Type B pancreatic cell (in vitro differentiated cells): Measurements from ENCODE around the gene RERE. TPM values are rescaled to one million over a fixed set of nuclear protein-coding genes. Genes with fewer than 3 reads are reported as not detected.

Source experiments
- DNase-seq: peaks from one replicate; pipeline ENCODE4 v3.0.0; 2021; ENCODE audit warnings: mixed read lengths; ENCODE audit not compliant: unreplicated experiment; ENCODE audit errors: extremely low spot score
- H3K27ac Mint-ChIP-seq: 2 replicates; pipeline ENCODE4 v1.8.0; 2021; ENCODE audit warnings: mild to moderate bottlenecking, mixed read lengths
- H3K27me3 Mint-ChIP-seq: 2 replicates; pipeline ENCODE4 v1.8.0; 2021; ENCODE audit warnings: mixed read lengths
- H3K36me3 Mint-ChIP-seq: 2 replicates; pipeline ENCODE4 v1.8.0; 2021; ENCODE audit warnings: mixed read lengths
- H3K4me1 Mint-ChIP-seq: one replicate; pipeline ENCODE4 v1.8.0; 2021; ENCODE audit warnings: mixed read lengths; ENCODE audit not compliant: unreplicated experiment
- H3K4me3 Mint-ChIP-seq: 2 replicates; pipeline ENCODE4 v1.8.0; 2021; ENCODE audit warnings: mild to moderate bottlenecking, mixed read lengths
- H3K9me3 Mint-ChIP-seq: 2 replicates; pipeline ENCODE4 v1.8.0; 2021; ENCODE audit warnings: mixed read lengths
- CTCF ChIP-seq: fragments of 200-600 bp; sonication (generic); conservative IDR thresholded peaks from 2 replicates; pipeline ENCODE4 v1.5.0; 2021; ENCODE audit warnings: antibody characterized with exemption, mild to moderate bottlenecking
- total RNA-seq: library from RNA; stranded (reverse); gene quantifications from 2 replicates; pipeline ENCODE4 v1.2.1, GENCODE V29; 2021; ENCODE audit warnings: low replicate concordance

The RERE gene
- total RNA-seq, 1 donor from 2014 or later, result 141 TPM

- peak; percentile 60 for TF ChIP-seq CTCF
- H3K27me3 Mint-ChIP-seq, result no peaks in the 10 kb centered on the region
- peak overlapping the region; percentile 50 for H3K27ac Mint-ChIP-seq
- H3K4me1 Mint-ChIP-seq, result peaks cover 28% of the 10 kb centered on the region
- peaks cover 15% of the 10 kb centered on the region for H3K36me3 Mint-ChIP-seq
- peak overlapping the region; percentile 22 for H3K4me3 Mint-ChIP-seq
- peaks cover 6% of the 10 kb centered on the region for H3K9me3 Mint-ChIP-seq
- DNase-seq, result no peak
Observed at GRCh38 chr1:8439015-8439702, 378.3 kb downstream of the RERE start.

DNA sequence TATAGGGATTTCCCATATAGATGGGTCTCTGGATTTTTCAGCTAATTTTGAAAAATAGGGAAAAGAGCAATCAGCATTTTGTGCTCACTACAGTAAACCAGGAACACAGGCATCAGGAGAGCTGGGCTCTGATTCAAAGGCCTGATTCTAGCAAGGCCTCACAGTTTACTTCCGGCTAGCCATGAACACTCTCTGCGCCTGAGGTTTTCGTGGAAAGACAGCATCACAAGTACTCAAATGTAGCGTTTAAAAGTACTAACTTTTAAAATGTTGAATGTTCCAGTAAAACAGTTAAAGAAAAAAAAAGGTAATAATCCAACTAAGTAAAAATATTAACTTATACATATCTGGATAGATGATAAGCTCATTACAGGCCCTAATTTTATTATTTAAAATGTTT is 379.0 kb downstream of the RERE start:
- peaks cover 6% of the 10 kb centered on the region for H3K9me3 Mint-ChIP-seq
- H3K36me3 Mint-ChIP-seq, result peaks cover 14% of the 10 kb centered on the region
- H3K4me1 Mint-ChIP-seq, result peaks cover 28% of the 10 kb centered on the region
- peak overlapping the region; percentile 50 for H3K27ac Mint-ChIP-seq
- TF ChIP-seq CTCF, result no peak
- no peak overlapping the region for H3K4me3 Mint-ChIP-seq
- no peaks in the 10 kb centered on the region for H3K27me3 Mint-ChIP-seq
- DNase-seq, result no peak

DNA sequence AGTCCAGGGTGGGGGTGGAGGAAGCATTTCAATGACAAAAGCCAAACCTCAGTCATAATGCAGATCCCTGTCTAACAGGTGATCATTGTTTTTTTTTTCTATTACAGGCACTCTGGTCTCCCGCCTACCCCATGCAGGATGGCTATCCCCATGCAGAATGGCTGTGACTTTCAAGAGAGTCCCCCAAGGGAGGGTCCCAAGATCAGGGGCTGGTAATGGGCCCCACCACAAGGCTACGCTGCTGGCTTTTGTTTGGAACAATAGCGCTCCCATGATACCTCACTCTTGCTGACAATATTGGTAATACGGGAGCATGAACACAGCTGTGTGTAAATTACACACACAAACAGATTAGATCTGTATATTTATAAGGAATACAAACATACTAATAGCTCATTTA is 380.1 kb downstream of the RERE start:
- Mint-ChIP-seq H3K4me1 (peaks cover 28% of the 10 kb centered on the region), H3K4me3 (no peak overlapping the region), H3K36me3 (peaks cover 8% of the 10 kb centered on the region), H3K9me3 (peaks cover under 1% of the 10 kb centered on the region), H3K27me3 (no peaks in the 10 kb centered on the region), H3K27ac (no peak overlapping the region)
- no peak for DNase-seq
- TF ChIP-seq CTCF, result no peak

DNA sequence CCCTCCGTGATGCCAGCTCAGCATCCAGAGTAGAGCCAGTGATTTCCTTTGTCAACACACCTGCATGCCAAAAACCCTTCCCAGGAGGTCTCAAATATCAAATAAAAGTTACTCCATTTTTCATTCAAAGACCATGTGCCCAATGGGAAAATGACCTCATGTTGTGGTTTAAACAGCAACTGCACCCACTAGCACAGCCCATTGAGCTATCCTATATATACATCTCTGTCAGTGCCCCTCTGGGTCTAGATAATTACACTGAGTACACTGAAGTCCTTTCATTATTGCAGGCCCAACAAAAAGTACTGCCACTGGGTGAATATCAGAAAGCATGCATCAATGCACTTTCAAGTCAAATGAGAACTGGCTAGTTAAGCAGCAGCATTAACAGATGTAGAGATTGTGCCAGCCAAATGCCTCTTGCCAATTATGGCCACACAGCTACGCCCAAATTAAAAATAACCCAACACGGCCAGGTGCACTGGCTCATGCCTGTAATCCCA is 381.8 kb downstream of the RERE start:
- Mint-ChIP-seq H3K27me3 (no peaks in the 10 kb centered on the region), H3K36me3 (peaks cover 7% of the 10 kb centered on the region), H3K9me3 (no peaks in the 10 kb centered on the region), H3K27ac (no peak overlapping the region), H3K4me1 (peaks cover 30% of the 10 kb centered on the region), H3K4me3 (no peak overlapping the region)
- TF ChIP-seq CTCF, result no peak
- DNase-seq, result no peak

DNA sequence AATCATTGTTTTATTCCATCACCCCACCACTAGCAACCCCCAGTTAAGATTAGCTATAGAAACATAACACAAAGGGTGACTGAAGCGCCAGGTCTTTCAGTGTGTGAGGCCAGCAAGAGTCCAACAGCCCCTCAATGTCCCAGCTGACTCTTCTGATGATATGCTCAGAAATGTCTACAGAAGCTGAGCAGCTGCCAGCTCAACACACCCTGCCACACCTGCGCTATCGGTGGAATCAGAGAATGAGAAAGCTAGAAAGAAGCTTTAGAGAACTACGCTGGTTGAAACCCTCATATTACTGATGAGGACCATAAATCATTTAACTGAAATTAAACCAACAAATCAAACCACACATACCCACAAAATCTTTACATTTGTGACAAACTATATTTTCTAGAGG is 383.3 kb downstream of the RERE start:
- H3K27me3 Mint-ChIP-seq, result no peaks in the 10 kb centered on the region
- peaks cover 20% of the 10 kb centered on the region for H3K4me1 Mint-ChIP-seq
- no peak for TF ChIP-seq CTCF
- no peak overlapping the region for H3K4me3 Mint-ChIP-seq
- DNase-seq, result no peak
- no peak overlapping the region for H3K27ac Mint-ChIP-seq
- H3K36me3 Mint-ChIP-seq, result peaks cover 7% of the 10 kb centered on the region
- H3K9me3 Mint-ChIP-seq, result no peaks in the 10 kb centered on the region
